H9 (cell line): ENCODE measurements around the gene CYP26A1. TPM values are rescaled to one million over a fixed set of nuclear protein-coding genes. Genes with fewer than 3 reads are reported as not detected.
A peak's percentile ranks its signal among the peaks of the same experiment; 100 is the strongest.

Source experiments
- DNase-seq: peaks from one replicate; pipeline ENCODE4 v3.0.0-alpha.2; 2017
- H2AFZ ChIP-seq: one replicate; pipeline ENCODE4 v1.6.1; 2013; ENCODE audit warnings: mild to moderate bottlenecking, low read length, control low read depth, moderate library complexity
- H2AK5ac ChIP-seq: 2 replicates; pipeline ENCODE4 v1.6.1; 2013; ENCODE audit warnings: low read length, control low read depth, mixed read lengths; ENCODE audit not compliant: insufficient read length
- H2BK120ac ChIP-seq: one replicate; pipeline ENCODE4 v1.6.1; 2013; ENCODE audit warnings: low read depth, mild to moderate bottlenecking, low read length, control low read depth, inconsistent platforms; ENCODE audit not compliant: poor library complexity, severe bottlenecking
- H2BK12ac ChIP-seq: 2 replicates; pipeline ENCODE4 v1.6.1; 2013; ENCODE audit warnings: low read length, control low read depth, mixed read lengths, low read depth; ENCODE audit not compliant: insufficient read length
- H2BK15ac ChIP-seq: 2 replicates; pipeline ENCODE4 v1.6.1; 2013; ENCODE audit warnings: low read depth, low read length, control low read depth
- H2BK20ac ChIP-seq: one replicate; pipeline ENCODE4 v1.6.1; 2013; ENCODE audit warnings: low read depth, mild to moderate bottlenecking, low read length, control low read depth, inconsistent platforms; ENCODE audit not compliant: poor library complexity, severe bottlenecking
- H2BK5ac ChIP-seq: 2 replicates; pipeline ENCODE4 v1.6.1; 2013; ENCODE audit warnings: low read length, control low read depth, mixed read lengths; ENCODE audit not compliant: insufficient read length
- H3K14ac ChIP-seq: 2 replicates; pipeline ENCODE4 v1.6.1; 2013; ENCODE audit warnings: low read length, control low read depth; ENCODE audit not compliant: insufficient read depth
- H3K18ac ChIP-seq: 2 replicates; pipeline ENCODE4 v1.6.1; 2013; ENCODE audit warnings: low read depth, mild to moderate bottlenecking, mixed read lengths, low read length, control low read depth; ENCODE audit not compliant: insufficient read length
- H3K23ac ChIP-seq: 2 replicates; pipeline ENCODE4 v1.6.1; 2013; ENCODE audit warnings: low read length, control low read depth, mixed read lengths, low read depth; ENCODE audit not compliant: insufficient read length
- H3K23me2 ChIP-seq: 2 replicates; pipeline ENCODE4 v1.6.1; 2013; ENCODE audit warnings: low read depth, mild to moderate bottlenecking, mixed read lengths, low read length, control low read depth; ENCODE audit not compliant: insufficient read length, poor library complexity, severe bottlenecking
- H3K27ac ChIP-seq: 2 replicates; pipeline ENCODE4 v1.5.1; 2013; ENCODE audit warnings: low read length, control low read depth, mixed read lengths, low read depth; ENCODE audit not compliant: insufficient read length
- H3K27me3 ChIP-seq: 2 replicates; pipeline ENCODE4 v1.6.1; 2013; ENCODE audit warnings: low read length, control low read depth, inconsistent platforms; ENCODE audit not compliant: insufficient read depth
- H3K4ac ChIP-seq: 2 replicates; pipeline ENCODE4 v1.6.1; 2013; ENCODE audit warnings: low read depth, mild to moderate bottlenecking, control low read depth, inconsistent platforms, low read length, moderate library complexity
- H3K4me1 ChIP-seq: 2 replicates; pipeline ENCODE4 v1.6.1; 2013; ENCODE audit warnings: low read length, control low read depth, inconsistent platforms; ENCODE audit not compliant: insufficient read depth
- H3K4me2 ChIP-seq: 2 replicates; pipeline ENCODE4 v1.6.1; 2013; ENCODE audit warnings: low read length, control low read depth, mixed read lengths; ENCODE audit not compliant: insufficient read length, insufficient read depth
- H3K56ac ChIP-seq: 2 replicates; pipeline ENCODE4 v1.6.1; 2013; ENCODE audit warnings: low read depth, mild to moderate bottlenecking, mixed read lengths, low read length, control low read depth; ENCODE audit not compliant: insufficient read length
- H3K79me1 ChIP-seq: 2 replicates; pipeline ENCODE4 v1.6.1; 2013; ENCODE audit warnings: low read depth, mild to moderate bottlenecking, moderate library complexity, low read length, control low read depth, inconsistent platforms; ENCODE audit not compliant: insufficient read depth, poor library complexity, severe bottlenecking
- H3K79me2 ChIP-seq: 2 replicates; pipeline ENCODE4 v1.6.1; 2013; ENCODE audit warnings: low read length, control low read depth, inconsistent platforms; ENCODE audit not compliant: insufficient read depth
- H3K9ac ChIP-seq: 2 replicates; pipeline ENCODE4 v1.6.1; 2013; ENCODE audit warnings: low read length, control low read depth, mixed read lengths; ENCODE audit not compliant: insufficient read length; ENCODE audit errors: extremely low read depth
- H3K9me3 ChIP-seq: one replicate; pipeline ENCODE4 v1.6.1; 2013; ENCODE audit warnings: low read depth, low read length, inconsistent platforms; ENCODE audit not compliant: control insufficient read depth
- H3T11ph ChIP-seq: one replicate; pipeline ENCODE4 v1.6.1; 2013; ENCODE audit warnings: mild to moderate bottlenecking, low read length, control low read depth, inconsistent platforms
- H4K20me1 ChIP-seq: one replicate; pipeline ENCODE4 v1.6.1; 2013; ENCODE audit not compliant: control insufficient read depth, insufficient read length, insufficient read depth
- H4K5ac ChIP-seq: 2 replicates; pipeline ENCODE4 v1.6.1; 2013; ENCODE audit warnings: low read depth, mild to moderate bottlenecking, mixed read lengths, low read length, control low read depth; ENCODE audit not compliant: insufficient read length
- H4K8ac ChIP-seq: replicated peaks from 2 replicates; pipeline ENCODE4 v1.6.1; 2013; ENCODE audit warnings: low read length, control low read depth, mixed read lengths, low read depth; ENCODE audit not compliant: insufficient read length
- H4K91ac ChIP-seq: 2 replicates; pipeline ENCODE4 v1.6.1; 2013; ENCODE audit warnings: low read depth, mild to moderate bottlenecking, moderate library complexity, mixed read lengths, low read length, control low read depth; ENCODE audit not compliant: insufficient read length
- H3K27ac Mint-ChIP-seq, 3 experiments: 2 replicates in 2 of 3; 3 replicates in 1 of 3; pipeline ENCODE4 v1.8.0; 2020 to 2021; ENCODE audit warnings: mixed read lengths in 3 of 3, mild to moderate bottlenecking in 1 of 3, moderate library complexity in 1 of 3
- H3K27me3 Mint-ChIP-seq: 2 replicates; pipeline ENCODE4 v1.8.0; 2021; ENCODE audit warnings: low read depth, mild to moderate bottlenecking, moderate library complexity, mixed read lengths
- H3K36me3 Mint-ChIP-seq, 3 experiments: 2 replicates in 2 of 3; 3 replicates in 1 of 3; pipeline ENCODE4 v1.8.0; 2020 to 2021; ENCODE audit warnings: low read depth in 3 of 3, mixed read lengths in 3 of 3; ENCODE audit not compliant: insufficient read depth in 1 of 3
- H3K4me1 Mint-ChIP-seq, 2 experiments: 2 replicates each; pipeline ENCODE4 v1.8.0; 2020; ENCODE audit warnings: mixed read lengths in 2 of 2
- H3K4me3 Mint-ChIP-seq, 2 experiments: 2 replicates in 1 of 2; 3 replicates in 1 of 2; pipeline ENCODE4 v1.8.0; 2020 to 2021; ENCODE audit warnings: mild to moderate bottlenecking in 2 of 2, mixed read lengths in 2 of 2, moderate library complexity in 1 of 2
- H3K9me3 Mint-ChIP-seq, 2 experiments: 2 replicates in 1 of 2; 3 replicates in 1 of 2; pipeline ENCODE4 v1.8.0; 2020; ENCODE audit warnings: mild to moderate bottlenecking in 2 of 2, mixed read lengths in 2 of 2, moderate library complexity in 1 of 2
- WGBS: extraction: QIAGEN DNeasy Blood & Tissue Kit; methylation state at CpG from one replicate; pipeline ENCODE4 v1.1.7; 2013; ENCODE audit warnings: missing lambda C conversion rate, low lambda C conversion rate, mixed read lengths; ENCODE audit not compliant: insufficient read length; ENCODE audit errors: extremely low coverage; 5-methylcytosine and 5-hydroxymethylcytosine counted together
- total RNA-seq: library from RNA; stranded (reverse); gene quantifications from 2 replicates; pipeline ENCODE4 v1.2.1, GENCODE V29; 2021
- TF ChIP-seq, protein P1 (sequence below): fragments of 200-600 bp; sonication (generic); conservative IDR thresholded peaks from 3 replicates; pipeline ENCODE4 v1.8.0; 2021; ENCODE audit warnings: antibody characterized with exemption, mild to moderate bottlenecking

The CYP26A1 gene
- total RNA-seq, 1 experiment from 2014 or later = 72.1 TPM

- H2BK120ac ChIP-seq = no peak overlapping the region
- WGBS = no CpG with 5 or more reads among the region's 7 CpGs
Measured at GRCh38 chr10:93071177-93071472, 2.6 kb upstream of the CYP26A1 start.

More at GRCh38 chr10:93071177-93071472, 2.6 kb upstream of the CYP26A1 start:
- Histone ChIP-seq H3K4ac (no peak overlapping the region), H4K20me1 (no peaks in the 10 kb centered on the region), H3K23me2 (peaks cover 30% of the 10 kb centered on the region), H3K18ac (no peak overlapping the region), H3K4me1 (no peaks in the 10 kb centered on the region), H2BK20ac (no peak overlapping the region), H2AFZ (no peak overlapping the region), H3K14ac (no peak overlapping the region), H3K56ac (no peak overlapping the region), H4K8ac (no peak overlapping the region), H4K91ac (no peak overlapping the region), H3K27me3 (peaks cover 97% of the 10 kb centered on the region), H3K23ac (no peak overlapping the region), H3K27ac (no peak overlapping the region), H2AK5ac (no peak overlapping the region), H3T11ph (no peak overlapping the region), H3K9ac (no peak overlapping the region), H3K79me1 (no peaks in the 10 kb centered on the region), H3K9me3 (no peaks in the 10 kb centered on the region), H3K79me2 (no peaks in the 10 kb centered on the region), H2BK12ac (no peak overlapping the region), H3K4me2 (no peak overlapping the region), H2BK15ac (no peak overlapping the region), H2BK5ac (no peak overlapping the region), H4K5ac (no peak overlapping the region)
- Mint-ChIP-seq H3K4me3 (peak overlapping the region; percentile 34 to 67; a peak in 4 of 5 replicates), H3K27me3 (peaks cover 98% of the 10 kb centered on the region), H3K27ac (no peak overlapping the region), H3K9me3 (peaks cover 3 to 9% of the 10 kb centered on the region in 2 experiments; a peak in 3 of 5 replicates), H3K4me1 (peaks cover 44 to 56% of the 10 kb centered on the region in 2 experiments), H3K36me3 (peaks cover 0 to 24% (median 21%) of the 10 kb centered on the region in 3 experiments; a peak in 6 of 7 replicates)
- TF ChIP-seq, protein P1, sequence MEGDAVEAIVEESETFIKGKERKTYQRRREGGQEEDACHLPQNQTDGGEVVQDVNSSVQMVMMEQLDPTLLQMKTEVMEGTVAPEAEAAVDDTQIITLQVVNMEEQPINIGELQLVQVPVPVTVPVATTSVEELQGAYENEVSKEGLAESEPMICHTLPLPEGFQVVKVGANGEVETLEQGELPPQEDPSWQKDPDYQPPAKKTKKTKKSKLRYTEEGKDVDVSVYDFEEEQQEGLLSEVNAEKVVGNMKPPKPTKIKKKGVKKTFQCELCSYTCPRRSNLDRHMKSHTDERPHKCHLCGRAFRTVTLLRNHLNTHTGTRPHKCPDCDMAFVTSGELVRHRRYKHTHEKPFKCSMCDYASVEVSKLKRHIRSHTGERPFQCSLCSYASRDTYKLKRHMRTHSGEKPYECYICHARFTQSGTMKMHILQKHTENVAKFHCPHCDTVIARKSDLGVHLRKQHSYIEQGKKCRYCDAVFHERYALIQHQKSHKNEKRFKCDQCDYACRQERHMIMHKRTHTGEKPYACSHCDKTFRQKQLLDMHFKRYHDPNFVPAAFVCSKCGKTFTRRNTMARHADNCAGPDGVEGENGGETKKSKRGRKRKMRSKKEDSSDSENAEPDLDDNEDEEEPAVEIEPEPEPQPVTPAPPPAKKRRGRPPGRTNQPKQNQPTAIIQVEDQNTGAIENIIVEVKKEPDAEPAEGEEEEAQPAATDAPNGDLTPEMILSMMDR = no peak
- DNase-seq = no peak
